Neuronal stem cell (in vitro differentiated cells): ENCODE results near the gene TNS3.

Experiments
- DNase-seq: peaks from one replicate; pipeline ENCODE4 v3.0.0-alpha.2; 2013; ENCODE audit warnings: low spot score
- H2AFZ ChIP-seq: one replicate; pipeline ENCODE4 v1.6.1; 2013; ENCODE audit warnings: mild to moderate bottlenecking, low read length, inconsistent platforms
- H2AK5ac ChIP-seq: 2 replicates; pipeline ENCODE4 v1.6.1; 2013; ENCODE audit warnings: low read depth, mild to moderate bottlenecking, inconsistent platforms, low read length, moderate library complexity, mixed read lengths
- H2BK120ac ChIP-seq: 2 replicates; pipeline ENCODE4 v1.6.1; 2013; ENCODE audit warnings: low read depth, mild to moderate bottlenecking, inconsistent platforms, low read length, moderate library complexity, mixed read lengths
- H2BK12ac ChIP-seq: one replicate; pipeline ENCODE4 v1.6.1; 2013; ENCODE audit warnings: low read length, inconsistent platforms
- H2BK15ac ChIP-seq: 2 replicates; pipeline ENCODE4 v1.6.1; 2013; ENCODE audit warnings: mild to moderate bottlenecking, low read length, inconsistent platforms, mixed read lengths
- H2BK5ac ChIP-seq: one replicate; pipeline ENCODE4 v1.6.1; 2013; ENCODE audit warnings: inconsistent platforms, mild to moderate bottlenecking, low read length, moderate library complexity
- H3K14ac ChIP-seq: one replicate; pipeline ENCODE4 v1.6.1; 2013; ENCODE audit warnings: low read length, inconsistent platforms
- H3K18ac ChIP-seq: 2 replicates; pipeline ENCODE4 v1.6.1; 2013; ENCODE audit warnings: low read length, inconsistent platforms
- H3K23ac ChIP-seq: 2 replicates; pipeline ENCODE4 v1.6.1; 2013; ENCODE audit warnings: low read depth, mild to moderate bottlenecking, mixed read lengths, low read length, inconsistent platforms; ENCODE audit not compliant: poor library complexity
- H3K27ac ChIP-seq: replicated peaks from 3 replicates; pipeline ENCODE4 v1.5.1; 2013; ENCODE audit warnings: low read length, inconsistent platforms
- H3K27me3 ChIP-seq, 3 experiments: 2 replicates each; pipeline ENCODE4 v1.6.1; 2013; ENCODE audit warnings: low read length in 3 of 3, mild to moderate bottlenecking in 2 of 3, inconsistent platforms in 1 of 3, low read depth in 1 of 3, mixed read lengths in 1 of 3, moderate library complexity in 1 of 3; ENCODE audit not compliant: control insufficient read depth in 3 of 3, insufficient read depth in 3 of 3
- H3K36me3 ChIP-seq, 2 donors: replicated peaks in 1 of 2; 2 replicates each; pipeline ENCODE4 v1.6.1; 2013; ENCODE audit warnings: low read length in 2 of 2; ENCODE audit not compliant: control insufficient read depth in 2 of 2, insufficient read depth in 2 of 2
- H3K4ac ChIP-seq: 2 replicates; pipeline ENCODE4 v1.6.1; 2013; ENCODE audit warnings: inconsistent platforms, mild to moderate bottlenecking, low read length, moderate library complexity
- H3K4me1 ChIP-seq, 2 donors: 1 replicate in 1 of 2; 2 replicates in 1 of 2; pipeline ENCODE4 v1.6.1; 2013; ENCODE audit warnings: low read length in 2 of 2, low read depth in 1 of 2; ENCODE audit not compliant: control insufficient read depth in 2 of 2, insufficient read depth in 1 of 2
- H3K4me2 ChIP-seq: one replicate; pipeline ENCODE4 v1.6.1; 2013; ENCODE audit warnings: mild to moderate bottlenecking, low read length, inconsistent platforms; ENCODE audit not compliant: insufficient read depth, poor library complexity, severe bottlenecking
- H3K4me3 ChIP-seq, 2 donors: 2 replicates each; pipeline ENCODE4 v1.5.1; 2013; ENCODE audit warnings: low read length in 2 of 2, mild to moderate bottlenecking in 2 of 2, inconsistent platforms in 1 of 2, moderate library complexity in 1 of 2
- H3K79me1 ChIP-seq: one replicate; pipeline ENCODE4 v1.6.1; 2013; ENCODE audit warnings: low read depth, mild to moderate bottlenecking, inconsistent platforms, low read length, moderate library complexity
- H3K9ac ChIP-seq: one replicate; pipeline ENCODE4 v1.6.1; 2013; ENCODE audit warnings: mild to moderate bottlenecking, low read depth, low read length, inconsistent platforms; ENCODE audit not compliant: poor library complexity
- H3K9me3 ChIP-seq, 2 donors: replicated peaks in 1 of 2; 2 replicates each; pipeline versions ENCODE3 to v1.6.1; 2013; ENCODE audit warnings: low read length in 2 of 2, mild to moderate bottlenecking in 2 of 2, inconsistent platforms in 1 of 2, low read depth in 1 of 2, mixed read lengths in 1 of 2, moderate library complexity in 1 of 2; ENCODE audit not compliant: control insufficient read depth in 2 of 2, insufficient read depth in 1 of 2
- H4K8ac ChIP-seq: one replicate; pipeline ENCODE4 v1.6.1; 2013; ENCODE audit warnings: low read depth, mild to moderate bottlenecking, inconsistent platforms, low read length, moderate library complexity
- H4K91ac ChIP-seq: one replicate; pipeline ENCODE4 v1.6.1; 2013; ENCODE audit warnings: low read length, low read depth, mild to moderate bottlenecking, inconsistent platforms; ENCODE audit not compliant: poor library complexity
- WGBS, 2 donors: extraction: QIAGEN DNeasy Blood & Tissue Kit; methylation state at CpG; one replicate each; pipeline ENCODE4 v1.1.7; 2013; ENCODE audit warnings: missing lambda C conversion rate in 2 of 2, mixed read lengths in 1 of 2; ENCODE audit not compliant: insufficient read length in 2 of 2, insufficient replicate concordance in 1 of 2; ENCODE audit errors: extremely low coverage in 2 of 2; 5-methylcytosine and 5-hydroxymethylcytosine counted together

Gene TNS3

GRCh38 chr7:47284691-47285635 is 296.9 kb downstream of the TNS3 start:
- H3K27ac ChIP-seq: no peak overlapping the region

GRCh38 chr7:47283497-47284131 is 298.3 kb downstream of the TNS3 start:
- no peak overlapping the region for H2AFZ ChIP-seq
- no peak overlapping the region for H2BK12ac ChIP-seq
- no peak overlapping the region for H3K4me3 ChIP-seq
- H3K36me3 ChIP-seq: peaks cover 40 to 43% of the 10 kb centered on the region in 2 donors
- H3K4ac ChIP-seq: no peak overlapping the region
- H3K79me1 ChIP-seq: no peaks in the 10 kb centered on the region
- no peak overlapping the region for H3K23ac ChIP-seq
- WGBS, 2 donors: no CpG with 5 or more reads among the region's 10 CpGs
- H3K27ac ChIP-seq: no peak overlapping the region
- no peak overlapping the region for H3K4me2 ChIP-seq
- H3K9ac ChIP-seq: no peak overlapping the region
- H2AK5ac ChIP-seq: no peak overlapping the region
- no peaks in the 10 kb centered on the region for H3K27me3 ChIP-seq
- no peak for DNase-seq
- H2BK120ac ChIP-seq: no peak overlapping the region
- H4K8ac ChIP-seq: no peak overlapping the region
- H2BK5ac ChIP-seq: no peak overlapping the region
- no peak overlapping the region for H2BK15ac ChIP-seq
- no peaks in the 10 kb centered on the region for H3K4me1 ChIP-seq
- H3K14ac ChIP-seq: no peak overlapping the region
- no peak overlapping the region for H4K91ac ChIP-seq
- peaks cover 2 to 5% of the 10 kb centered on the region in 2 donors for H3K9me3 ChIP-seq
- H3K18ac ChIP-seq: no peak overlapping the region

More at GRCh38 chr7:47284691-47285635, 296.9 kb downstream of the TNS3 start:
- H4K91ac ChIP-seq: no peak overlapping the region
- no peaks in the 10 kb centered on the region for H3K27me3 ChIP-seq
- H3K4me2 ChIP-seq: no peak overlapping the region
- no peak overlapping the region for H3K9ac ChIP-seq
- WGBS, 2 donors: no CpG with 5 or more reads among the region's 11 CpGs
- peaks cover 40 to 45% of the 10 kb centered on the region in 2 donors for H3K36me3 ChIP-seq
- no peaks in the 10 kb centered on the region for H3K4me1 ChIP-seq
- no peak overlapping the region for H3K18ac ChIP-seq
- H2AK5ac ChIP-seq: no peak overlapping the region
- DNase-seq: no peak
- H3K9me3 ChIP-seq: peaks cover 2 to 5% of the 10 kb centered on the region in 2 donors
- no peak overlapping the region for H4K8ac ChIP-seq
- H3K14ac ChIP-seq: no peak overlapping the region
- H3K23ac ChIP-seq: no peak overlapping the region
- H3K79me1 ChIP-seq: no peaks in the 10 kb centered on the region
- no peak overlapping the region for H2AFZ ChIP-seq
- no peak overlapping the region for H2BK120ac ChIP-seq
- H2BK15ac ChIP-seq: no peak overlapping the region
- H3K4me3 ChIP-seq: no peak overlapping the region
- H2BK5ac ChIP-seq: no peak overlapping the region
- H3K4ac ChIP-seq: no peak overlapping the region
- H2BK12ac ChIP-seq: no peak overlapping the region

- Histone ChIP-seq H3K27me3 (no peaks in the 10 kb centered on the region), H4K8ac (no peak overlapping the region), H3K18ac (no peak overlapping the region), H2BK120ac (no peak overlapping the region), H4K91ac (no peak overlapping the region), H3K9me3 (peaks cover 2 to 5% of the 10 kb centered on the region in 2 donors), H2AK5ac (no peak overlapping the region), H3K14ac (no peak overlapping the region), H3K4me3 (no peak overlapping the region), H3K36me3 (peaks cover 40 to 45% of the 10 kb centered on the region in 2 donors), H3K9ac (no peak overlapping the region), H3K4ac (no peak overlapping the region), H2BK5ac (no peak overlapping the region), H3K23ac (no peak overlapping the region), H3K27ac (no peak overlapping the region), H2BK15ac (no peak overlapping the region), H2BK12ac (no peak overlapping the region), H3K4me1 (no peaks in the 10 kb centered on the region), H3K79me1 (no peaks in the 10 kb centered on the region), H3K4me2 (no peak overlapping the region), H2AFZ (no peak overlapping the region)
- DNase-seq: no peak
- WGBS, 2 donors: no CpG with 5 or more reads among the region's 9 CpGs
Measured at GRCh38 chr7:47282790-47283496, 299.0 kb downstream of the TNS3 start.
